ENCODE results near the gene C3orf18.

C3orf18 gene

GRCh38 chr3:50604110-50604621 lies 36.6 kb upstream of the C3orf18 start:
- ChIA-PET POLR2A (no interaction called here), CTCF (interaction anchor here (0.6 to 1.0 kb wide), 2 partner anchors 32 to 56 kb away, joined by 3 to 5 read pairs; no protein-coding TSS in a partner anchor)
- Histone ChIP-seq H3K27ac (ENCODE audit: extremely low read depth, low read depth, low read length) (no peak overlapping the region), H3K4me3 (ENCODE audit: low read depth, low read length) (no peak overlapping the region), H3K9me3 (ENCODE audit: control insufficient read depth, insufficient read depth, low read depth, low read length) (no peaks in the 10 kb centered on the region), H3K4me1 (ENCODE audit: control insufficient read depth, insufficient read depth, low read length) (no peaks in the 10 kb centered on the region), H3K36me3 (ENCODE audit: control insufficient read depth in 2 of 2, insufficient read depth in 1 of 2, low read length in 2 of 2) (peaks cover 0 to 3% of the 10 kb centered on the region in 2 experiments; a peak in 1 of 3 replicates)
- TF ChIP-seq KLF10 (tag by site-specific recombination; IDR thresholded peaks at IDR 0.05) = no peak
- TF ChIP-seq PRDM4 (tag by site-specific recombination; IDR thresholded peaks at IDR 0.05) = no peak
- no peak for TF ChIP-seq ZNF214 (tag by site-specific recombination; IDR thresholded peaks at IDR 0.05; ENCODE audit: borderline replicate concordance)
- no peak for TF ChIP-seq ZNF544 (tag by site-specific recombination; IDR thresholded peaks at IDR 0.05)
- no peak for TF ChIP-seq ZBTB11 (tag by site-specific recombination; conservative IDR thresholded peaks at IDR 0.05; ENCODE audit: low read depth)
- TF ChIP-seq MEIS1 (CRISPR knock-in tag; IDR thresholded peaks at IDR 0.05; ENCODE audit: borderline replicate concordance) = no peak
- no peak for TF ChIP-seq HOXC10 (CRISPR knock-in tag; IDR thresholded peaks at IDR 0.05)
- no peak for TF ChIP-seq ZBTB17 (tag by site-specific recombination; IDR thresholded peaks at IDR 0.05)
- TF ChIP-seq ZFP3 (tag by site-specific recombination; IDR thresholded peaks at IDR 0.05; ENCODE audit: low read depth) = no peak

GRCh38 chr3:50603261-50604109 lies 35.9 kb upstream of the C3orf18 start:
- no peak overlapping the region for H3K4me3 ChIP-seq (ENCODE audit: low read depth, low read length)
- CTCF ChIA-PET = interaction anchor here (0.6 kb wide), 1 partner anchor 57 kb away, joined by 3 read pairs; no protein-coding TSS in a partner anchor
- H3K4me1 ChIP-seq (ENCODE audit: control insufficient read depth, insufficient read depth, low read length) = no peaks in the 10 kb centered on the region
- H3K36me3 ChIP-seq (ENCODE audit: control insufficient read depth in 2 of 2, insufficient read depth in 1 of 2, low read length in 2 of 2) = peaks cover 0 to 3% of the 10 kb centered on the region in 2 experiments; a peak in 1 of 3 replicates
- POLR2A ChIA-PET = no interaction called here
- H3K9me3 ChIP-seq (ENCODE audit: control insufficient read depth, insufficient read depth, low read depth, low read length) = no peaks in the 10 kb centered on the region
- no peak overlapping the region for H3K27ac ChIP-seq (ENCODE audit: extremely low read depth, low read depth, low read length)
- TF ChIP-seq ZNF792 (tag by site-specific recombination; IDR thresholded peaks at IDR 0.05) = no peak
- no peak for TF ChIP-seq ZNF585B (tag by site-specific recombination; IDR thresholded peaks at IDR 0.05)
- TF ChIP-seq PBX3 (CRISPR knock-in tag; IDR thresholded peaks at IDR 0.05) = no peak
- TF ChIP-seq ZNF362 (tag by site-specific recombination; IDR thresholded peaks at IDR 0.05) = no peak
- no peak for TF ChIP-seq PRDM2 (tag by site-specific recombination; IDR thresholded peaks at IDR 0.05; ENCODE audit: borderline replicate concordance)
- TF ChIP-seq ZBTB1 (tag by site-specific recombination; IDR thresholded peaks at IDR 0.05) = no peak
- no peak for TF ChIP-seq ZNF23 (tag by site-specific recombination; IDR thresholded peaks at IDR 0.05; ENCODE audit: borderline replicate concordance)
- no peak for TF ChIP-seq ZNF768 (tag by site-specific recombination; IDR thresholded peaks at IDR 0.05)
- no peak for TF ChIP-seq PRDM1 (tag by site-specific recombination; IDR thresholded peaks at IDR 0.05)
- no peak for TF ChIP-seq ZNF501 (tag by site-specific recombination; IDR thresholded peaks at IDR 0.05)

Data from HEK293 (cell line).